HG03439 (cell line): ENCODE results near the gene PPARD.

ENCODE experiments used
- ATAC-seq: cut with Tn5 transposase; IDR thresholded peaks from one replicate; pipeline ENCODE4 v1.9.1; 2021; ENCODE audit warnings: mild to moderate bottlenecking, moderate library complexity; ENCODE audit not compliant: unreplicated experiment

PPARD gene

GRCh38 chr6:35354361-35355135, 12.2 kb downstream of the PPARD start:
- ATAC-seq, result no peak

DNA sequence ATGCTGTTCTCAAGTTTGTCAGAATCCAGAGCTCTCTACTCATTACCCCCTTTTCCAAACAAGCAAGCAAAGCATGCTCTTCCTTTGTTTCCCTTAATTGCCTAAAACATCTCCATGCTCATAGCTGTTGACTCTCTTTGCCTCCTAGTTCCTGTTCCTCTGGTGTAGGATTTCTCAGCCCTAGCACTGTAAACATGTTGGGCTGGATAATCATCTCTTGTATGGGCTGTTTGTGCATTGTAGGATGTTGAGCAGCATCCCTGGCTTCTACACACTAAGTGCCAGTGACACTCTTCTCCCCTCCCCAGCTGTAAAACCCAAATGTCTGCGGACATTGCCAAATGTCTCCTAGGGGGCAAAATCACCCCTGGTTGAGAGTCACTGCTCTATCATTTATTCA, 14.0 kb downstream of the PPARD start:
- no peak for ATAC-seq

GRCh38 chr6:35357677-35358076, 15.3 kb downstream of the PPARD start:
- no peak for ATAC-seq

GRCh38 chr6:35358086-35358485, 15.7 kb downstream of the PPARD start:
- ATAC-seq, result no peak

DNA sequence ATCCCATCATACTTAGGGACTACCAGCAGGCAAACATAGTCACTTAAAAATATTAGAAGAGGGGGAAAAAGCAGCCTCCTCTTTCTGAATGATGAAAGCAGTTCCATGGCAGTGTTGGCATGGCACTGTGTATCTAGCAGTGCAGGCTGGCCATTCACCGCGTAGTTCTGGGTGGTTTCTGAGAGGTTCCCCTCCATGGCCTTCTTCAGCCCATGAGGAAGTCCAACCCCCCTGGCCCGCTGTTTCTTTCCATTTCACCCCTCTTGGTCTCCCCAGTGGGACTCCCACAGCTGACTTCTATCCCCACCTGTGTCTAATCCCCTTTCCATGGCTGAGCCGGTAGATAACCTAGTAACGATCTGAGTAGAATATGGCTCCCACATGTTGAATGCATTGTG, 17.0 kb downstream of the PPARD start:
- ATAC-seq, result no peak

GRCh38 chr6:35359744-35360348, 17.5 kb downstream of the PPARD start:
- ATAC-seq, result no peak

- no peak for ATAC-seq
These were observed 18.2 kb downstream of the PPARD start for GRCh38 chr6:35360349-35361138.

GRCh38 chr6:35362200-35362599, 19.8 kb downstream of the PPARD start:
- no peak for ATAC-seq

- ATAC-seq, result no peak
These were observed 21.0 kb downstream of the PPARD start for GRCh38 chr6:35363293-35363750.

DNA sequence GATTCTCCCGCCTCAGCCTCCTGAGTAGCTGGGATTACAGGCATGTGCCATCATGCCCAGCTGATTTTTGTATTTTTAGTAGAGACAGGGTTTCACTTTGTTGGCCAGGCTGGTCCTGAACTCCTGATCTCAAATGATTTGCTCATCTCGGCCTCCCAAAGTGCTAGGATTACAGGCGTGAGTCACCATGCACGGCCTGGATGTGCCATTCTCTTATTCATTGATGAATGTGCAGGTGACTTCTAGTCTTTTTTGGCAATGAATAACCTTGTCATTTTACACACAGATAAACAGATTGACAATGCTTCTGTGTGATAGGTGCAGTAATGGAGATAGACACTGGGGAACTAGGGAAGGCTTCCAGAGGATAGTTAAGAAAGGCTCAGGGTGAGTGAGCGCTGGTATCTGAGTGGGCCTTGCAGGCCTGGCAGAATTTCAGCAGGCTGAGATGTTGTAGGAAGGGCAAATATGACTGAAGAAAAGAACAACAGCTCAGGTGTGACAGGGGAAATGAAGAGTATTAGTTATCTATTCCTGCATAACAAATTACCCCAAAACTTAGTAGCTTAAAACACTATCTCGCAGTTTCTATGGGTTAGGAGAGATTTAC, 23.3 kb downstream of the PPARD start:
- ATAC-seq, result no peak

GRCh38 chr6:35366204-35366596, 23.8 kb downstream of the PPARD start:
- no peak for ATAC-seq

GRCh38 chr6:35367646-35368037, 25.3 kb downstream of the PPARD start:
- ATAC-seq, result no peak

DNA sequence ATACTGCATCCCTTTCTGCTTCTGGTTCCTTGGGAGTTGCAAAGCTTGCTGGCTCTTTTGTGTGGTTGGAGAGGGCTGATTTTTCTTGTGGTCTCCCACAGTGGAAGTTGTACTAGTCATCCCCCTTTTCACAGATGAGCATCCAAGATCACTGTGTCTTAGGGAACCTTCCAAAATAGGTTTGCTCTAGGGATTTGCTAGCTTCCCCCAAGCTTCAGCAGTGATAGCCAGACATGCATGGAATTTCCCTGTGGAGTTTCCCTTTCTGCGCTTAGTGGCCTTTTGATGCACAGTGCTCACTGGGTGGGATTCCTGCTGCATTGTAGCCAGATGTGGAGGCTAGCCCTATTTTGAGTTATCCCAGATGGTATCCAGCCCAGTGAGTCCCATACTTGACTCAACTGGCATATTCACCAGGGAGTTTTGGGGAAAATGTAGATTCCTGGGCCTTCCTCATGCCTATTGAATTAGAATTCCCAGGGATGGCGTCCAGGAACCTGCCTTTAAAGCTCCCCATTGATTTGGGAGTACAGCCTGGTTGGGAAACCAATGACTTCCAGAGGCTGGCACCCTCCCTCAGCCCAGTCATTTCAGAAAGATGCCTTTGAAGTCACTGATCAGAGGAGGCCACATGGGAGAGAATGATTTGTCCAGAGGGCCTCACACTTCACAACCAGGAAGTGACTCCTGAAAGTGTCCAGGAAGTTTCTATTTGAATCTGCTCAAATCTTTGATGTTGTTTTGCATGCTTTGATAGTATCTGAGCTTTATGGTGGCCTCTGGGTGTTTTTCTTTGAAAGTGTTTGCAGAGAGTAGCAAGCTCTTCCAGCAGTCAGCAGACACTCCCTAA, 25.9 kb downstream of the PPARD start:
- ATAC-seq, result no peak

- no peak for ATAC-seq
These were observed 27.9 kb downstream of the PPARD start for GRCh38 chr6:35370124-35370741.

DNA sequence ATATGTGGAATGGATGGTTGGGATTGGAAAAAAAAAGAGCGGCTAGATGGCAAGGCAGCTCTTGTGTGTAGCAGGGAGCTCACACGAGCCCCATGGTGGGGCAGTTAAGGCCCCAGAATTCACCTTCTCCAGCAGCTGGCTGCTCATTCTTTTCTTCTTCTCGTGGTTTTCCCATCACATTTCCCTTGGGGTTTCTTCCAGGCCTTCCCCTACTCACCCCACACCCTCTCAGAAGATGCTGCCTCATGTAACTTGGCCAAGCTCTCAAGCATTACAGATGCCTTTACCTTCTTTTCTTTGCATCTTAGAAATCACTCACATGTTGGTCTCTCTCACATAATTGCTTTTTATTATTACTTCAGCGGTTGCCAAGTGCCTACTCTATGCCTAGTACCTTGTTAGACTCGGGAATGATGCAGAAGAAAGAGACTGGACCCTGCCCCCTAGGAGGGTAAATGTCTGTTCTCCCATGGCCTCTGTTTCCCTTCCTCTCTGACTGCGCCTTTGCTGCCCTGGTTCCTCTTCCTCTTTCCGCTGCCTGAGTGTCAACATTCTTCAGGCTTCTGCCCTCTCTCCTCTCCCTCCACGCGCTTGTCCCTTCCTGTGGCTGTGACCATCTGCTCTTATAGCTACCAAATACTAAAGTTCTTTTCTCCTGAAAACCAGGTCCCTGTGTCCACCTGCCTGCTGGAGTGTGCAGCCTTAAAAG, 28.6 kb downstream of the PPARD start:
- ATAC-seq, result no peak

DNA sequence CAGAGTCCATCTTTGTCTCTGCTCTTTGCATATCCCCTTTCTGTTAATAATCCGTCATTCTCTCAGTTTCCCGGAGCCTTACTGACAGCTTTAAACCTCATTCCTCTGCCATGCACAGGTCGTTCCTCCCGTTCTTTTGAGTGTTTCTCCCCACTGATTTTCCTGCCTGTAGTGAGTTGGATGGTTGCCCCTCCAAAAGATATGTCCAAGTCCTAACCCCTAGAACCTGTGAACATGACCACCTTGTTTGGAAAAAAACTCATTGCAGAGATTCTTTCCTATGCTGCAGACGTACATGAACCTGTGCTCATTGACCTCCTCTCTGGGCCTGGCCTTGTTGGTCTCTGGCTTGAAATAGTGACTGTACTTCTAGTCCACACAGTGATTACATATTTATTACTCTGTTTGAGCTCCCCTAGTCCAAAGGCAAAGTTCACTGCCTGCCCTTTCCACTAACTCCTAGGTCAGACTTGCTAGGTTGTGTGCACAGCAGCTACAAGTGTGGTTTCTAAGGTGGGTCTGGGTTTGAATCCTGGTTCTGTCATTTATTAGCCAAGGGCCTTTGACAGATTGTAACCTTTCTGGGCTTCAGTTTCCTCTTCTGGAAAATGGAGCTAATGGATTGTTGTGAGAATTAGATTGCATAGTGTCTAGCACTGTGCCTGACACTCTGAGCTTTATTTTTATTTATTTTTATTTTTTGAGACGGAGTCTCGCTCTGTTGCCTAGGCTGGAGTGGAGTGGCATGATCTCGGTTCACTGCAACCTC, 29.3 kb downstream of the PPARD start:
- no peak for ATAC-seq

DNA sequence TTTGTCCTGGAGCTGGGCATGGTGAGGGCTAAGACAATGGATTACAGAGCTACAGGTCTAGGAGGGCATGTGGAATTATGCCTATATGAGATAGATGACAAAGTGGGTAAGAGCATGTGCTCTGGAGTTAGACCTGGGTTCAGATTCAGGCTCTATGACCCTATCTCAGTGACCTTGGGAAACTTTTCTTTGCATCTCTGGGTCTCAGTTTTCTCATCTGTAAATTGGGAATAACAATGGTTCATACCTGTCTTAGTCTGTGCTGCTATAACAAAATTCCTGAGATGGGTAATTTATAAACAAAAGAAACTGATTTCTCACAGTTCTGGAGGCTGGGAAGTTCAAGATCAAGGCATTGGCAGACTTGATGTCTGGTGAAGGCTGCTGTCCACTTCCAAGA, 30.3 kb downstream of the PPARD start:
- no peak for ATAC-seq

GRCh38 chr6:35376281-35376680, 33.9 kb downstream of the PPARD start:
- ATAC-seq, result no peak

DNA sequence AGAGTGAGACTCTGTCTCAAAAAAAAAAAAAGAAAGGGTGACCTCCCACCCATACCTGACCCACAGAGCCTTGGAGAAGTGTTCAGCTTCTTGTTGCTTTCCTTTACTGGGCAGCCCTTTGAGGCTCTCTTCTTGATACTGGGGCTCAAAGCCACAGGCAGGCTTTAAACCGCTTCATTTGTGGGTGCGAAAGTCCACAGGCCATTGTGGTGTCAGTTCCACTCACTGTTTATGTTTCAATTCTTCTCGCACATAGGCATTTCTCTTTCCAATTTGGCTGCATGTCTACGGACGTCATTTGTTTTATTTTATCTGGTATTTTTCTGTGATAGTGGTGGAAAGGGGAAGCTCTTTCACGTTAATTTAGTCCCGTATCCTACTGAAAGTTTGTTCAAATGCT, 34.6 kb downstream of the PPARD start:
- ATAC-seq, result no peak
